Heart right ventricle (tissue), 16 donors: ENCODE data around the gene PEAR1. TPM values are rescaled to one million over a fixed set of nuclear protein-coding genes. Genes with fewer than 3 reads are reported as not detected.

Source experiments
- ATAC-seq, 8 donors: fragments of 200-7000 bp; cut with Tn5 transposase; one replicate each; pipeline ENCODE4 v1.9.1; 2020; ENCODE audit warnings: mild to moderate bottlenecking in 8 of 8, moderate library complexity in 8 of 8, moderate number of reproducible peaks in 1 of 8
- DNase-seq, 2 donors: peaks; one replicate each; pipeline ENCODE4 v3.0.0-alpha.2; 2020
- H3K27ac ChIP-seq, 10 donors: fragments of 200-600 bp; sonication (generic) in 2 of 10; one replicate each; pipeline versions ENCODE4 v1.5.0 to v1.8.0; 2020 to 2022; ENCODE audit warnings: mild to moderate bottlenecking in 3 of 10
- H3K27me3 ChIP-seq, 7 donors: fragments of 200-600 bp; one replicate each; pipeline ENCODE4 v1.8.0; 2021 to 2022; ENCODE audit warnings: mild to moderate bottlenecking in 2 of 7
- H3K36me3 ChIP-seq, 9 donors: fragments of 200-600 bp; sonication (generic) in 1 of 9; one replicate each; pipeline versions ENCODE4 v1.5.0 to v1.8.0; 2020 to 2022; ENCODE audit warnings: mild to moderate bottlenecking in 2 of 9
- H3K4me1 ChIP-seq, 9 donors: fragments of 200-600 bp; sonication (generic) in 1 of 9; one replicate each; pipeline versions ENCODE4 v1.5.0 to v1.8.0; 2020 to 2022; ENCODE audit warnings: mild to moderate bottlenecking in 4 of 9
- H3K4me3 ChIP-seq, 10 donors: fragments of 200-600 bp; sonication (generic) in 2 of 10; one replicate each; pipeline versions ENCODE4 v1.5.0 to v1.8.0; 2020 to 2022; ENCODE audit warnings: mild to moderate bottlenecking in 7 of 10, moderate library complexity in 2 of 10
- H3K9me3 ChIP-seq, 11 donors: fragments of 200-600 bp in 10 of 11; sonication (generic) in 2 of 11; one replicate each; pipeline versions ENCODE4 v1.5.0 to v1.8.0; 2013 to 2022; ENCODE audit warnings: mild to moderate bottlenecking in 2 of 11, control low read depth in 1 of 11, moderate library complexity in 1 of 11
- CTCF ChIP-seq, 9 donors: fragments of 200-600 bp; sonication (generic) in 2 of 9; IDR thresholded peaks; one replicate each; pipeline versions ENCODE4 v1.5.0 to v1.8.0; 2021 to 2022; ENCODE audit warnings: antibody characterized with exemption in 9 of 9, mild to moderate bottlenecking in 5 of 9, moderate library complexity in 1 of 9
- WGBS, 2 donors: extraction: QIAGEN DNeasy Blood & Tissue Kit; methylation state at CpG; one replicate each; pipeline ENCODE4 v1.1.7; 2013; ENCODE audit warnings: inconsistent platforms in 1 of 2; 5-methylcytosine and 5-hydroxymethylcytosine counted together
- intact Hi-C, 10 donors: fragments of 100-400 bp; cut with DNase I; formaldehyde crosslinking; loops; one replicate each; pipeline versions ENCODE4 v1.11.1 to v1.14.2; 2022
- polyA plus RNA-seq, 2 donors: library from polyadenylated mRNA; stranded (reverse); fragments of 200-250 nt; gene quantifications; one replicate each; pipeline ENCODE4 v1.2.3, GENCODE V29; 2013
- total RNA-seq, 10 donors: library from RNA; stranded (reverse); fragmentation: NEBNext Ultra II Directional in 3 of 10; extraction: Animal tissue kit (Norgen Biotek cat#: 25700) in 3 of 10; gene quantifications; one replicate each; pipeline versions ENCODE4 v1.2.1 to v1.2.4, GENCODE V29; 2021 to 2023
- donor health status: Arrhythmogenic right ventricular cardiomyopathy.
- donor health status: ischemic (EF 13 %, LVEDD 7.1; RV severe dilation, severe dysfunction).
- donor health status: healthy with polysubstance abuse.
- donor health status: DM: no; HTN: yes; CAD: no.
- donor health status: DM: no; HTN: no; CAD: no.
- donor health status: ischemic (EF 25% LVEDD 6.9; RV normal size, moderate dysfunction).
- donor health status: ischemic (EF 25% LVEDD 5.7; RV mildly dilated, moderate dysfunction).
- donor health status: healthy.
- donor health status: DM: yes; HTN: yes; CAD: no.
- donor health status: Ischemic cardiomyopathy.
- donor health status: ischemic (EF 35%, LVEDD 5.7; RV mildly dilated, moderate dysfunction).
- donor health status: nonischemic (EF 11% LVEDD 7.7; RV severe dilation, severe dysfunction).
- donor health status: DM: yes; HTN: yes; CAD: no.
- donor health status: PGD.
- donor health status: ischemic (EF 29% LVEDD 5.4; RV normal size, mild dysfunction).
- donor health status: nonischemic (EF 23%, LVEDD 6.1; RV moderate dilation, normal function).

Gene PEAR1
- total and polyA plus RNA-seq, 12 donors: 3.8 to 13.7 (median 7.1) TPM

GRCh38 chr1:156901966-156902915 is 8.7 kb downstream of the PEAR1 start:
- peak overlapping the region in 1 of 10 donors; percentile 1 for H3K4me3 ChIP-seq
- no peak for TF ChIP-seq CTCF (IDR thresholded peaks at IDR 0.05)
- intact Hi-C loops: no loop called here
- DNase-seq: no peak
- WGBS, 2 donors: 50 to 59% methylated on average over 22 of the region's 23 CpGs
- peak overlapping the region in 8 of 10 donors; percentile 15 to 98 (median 40) for H3K27ac ChIP-seq
- no peaks in the 10 kb centered on the region for H3K9me3 ChIP-seq
- peaks cover 0 to 27% (median 6%) of the 10 kb centered on the region in 9 donors for H3K36me3 ChIP-seq
- peaks cover 0 to 3% (median 0%) of the 10 kb centered on the region in 7 donors for H3K27me3 ChIP-seq
- ATAC-seq: peak in 1 of 8 donors; percentile 7
- H3K4me1 ChIP-seq: peaks cover 25 to 97% (median 84%) of the 10 kb centered on the region in 9 donors

GRCh38 chr1:156903328-156904091 is 10.0 kb downstream of the PEAR1 start:
- ATAC-seq (no peak), DNase-seq (no peak)
- no peak for TF ChIP-seq CTCF (IDR thresholded peaks at IDR 0.05)
- 70 to 72% methylated on average over 15 of the region's 15 CpGs for WGBS, 2 donors
- H3K36me3 ChIP-seq: peaks cover 0 to 39% (median 14%) of the 10 kb centered on the region in 9 donors
- H3K27me3 ChIP-seq: peaks cover 0 to 5% (median 0%) of the 10 kb centered on the region in 7 donors
- intact Hi-C loops: no loop called here
- H3K4me3 ChIP-seq: no peak overlapping the region
- H3K4me1 ChIP-seq: peaks cover 18 to 93% (median 85%) of the 10 kb centered on the region in 9 donors
- no peaks in the 10 kb centered on the region for H3K9me3 ChIP-seq
- H3K27ac ChIP-seq: peak overlapping the region in 8 of 10 donors; percentile 3 to 98 (median 29)

GRCh38 chr1:156904187-156904959 is 10.9 kb downstream of the PEAR1 start:
- Histone ChIP-seq H3K9me3 (no peaks in the 10 kb centered on the region), H3K4me1 (peaks cover 15 to 91% (median 80%) of the 10 kb centered on the region in 9 donors), H3K27ac (peak overlapping the region in 7 of 10 donors; percentile 19 to 98 (median 40)), H3K4me3 (no peak overlapping the region), H3K27me3 (peaks cover 0 to 11% (median 0%) of the 10 kb centered on the region in 7 donors), H3K36me3 (peaks cover 0 to 48% (median 14%) of the 10 kb centered on the region in 9 donors)
- DNase-seq (no peak), ATAC-seq (peak in 6 of 8 donors; percentile 14 to 32 (median 21))
- intact Hi-C loops: no loop called here
- TF ChIP-seq CTCF (IDR thresholded peaks at IDR 0.05): no peak
- WGBS, 2 donors: 60 to 71% methylated on average over 18 to 19 of the region's 19 CpGs
